IPS-20b (cell line): Measurements from ENCODE around the gene DDC.

Source experiments
- H3K27ac ChIP-seq: one replicate; pipeline ENCODE4 v1.5.1; 2013; ENCODE audit warnings: low read length
- H3K27me3 ChIP-seq: 2 replicates; pipeline ENCODE4 v1.6.1; 2013; ENCODE audit warnings: mild to moderate bottlenecking, low read length, inconsistent platforms; ENCODE audit not compliant: insufficient read depth
- H3K36me3 ChIP-seq: 2 replicates; pipeline ENCODE4 v1.6.1; 2013; ENCODE audit warnings: low read depth, mild to moderate bottlenecking, inconsistent platforms, low read length, moderate library complexity; ENCODE audit not compliant: insufficient read depth
- H3K4me1 ChIP-seq: 2 replicates; pipeline ENCODE4 v1.6.1; 2013; ENCODE audit warnings: mild to moderate bottlenecking, control low read depth, inconsistent platforms, low read length, moderate library complexity; ENCODE audit not compliant: insufficient read depth
- H3K4me3 ChIP-seq: 2 replicates; pipeline ENCODE4 v1.5.1; 2013; ENCODE audit warnings: mild to moderate bottlenecking, low read length, inconsistent platforms
- H3K9ac ChIP-seq: 2 replicates; pipeline ENCODE4 v1.6.1; 2013; ENCODE audit warnings: low read depth, mild to moderate bottlenecking, inconsistent platforms, low read length, moderate library complexity
- H3K9me3 ChIP-seq: 2 replicates; pipeline ENCODE4 v1.6.1; 2013; ENCODE audit warnings: mild to moderate bottlenecking, low read depth, low read length, inconsistent platforms; ENCODE audit not compliant: insufficient read depth

DDC gene

DNA sequence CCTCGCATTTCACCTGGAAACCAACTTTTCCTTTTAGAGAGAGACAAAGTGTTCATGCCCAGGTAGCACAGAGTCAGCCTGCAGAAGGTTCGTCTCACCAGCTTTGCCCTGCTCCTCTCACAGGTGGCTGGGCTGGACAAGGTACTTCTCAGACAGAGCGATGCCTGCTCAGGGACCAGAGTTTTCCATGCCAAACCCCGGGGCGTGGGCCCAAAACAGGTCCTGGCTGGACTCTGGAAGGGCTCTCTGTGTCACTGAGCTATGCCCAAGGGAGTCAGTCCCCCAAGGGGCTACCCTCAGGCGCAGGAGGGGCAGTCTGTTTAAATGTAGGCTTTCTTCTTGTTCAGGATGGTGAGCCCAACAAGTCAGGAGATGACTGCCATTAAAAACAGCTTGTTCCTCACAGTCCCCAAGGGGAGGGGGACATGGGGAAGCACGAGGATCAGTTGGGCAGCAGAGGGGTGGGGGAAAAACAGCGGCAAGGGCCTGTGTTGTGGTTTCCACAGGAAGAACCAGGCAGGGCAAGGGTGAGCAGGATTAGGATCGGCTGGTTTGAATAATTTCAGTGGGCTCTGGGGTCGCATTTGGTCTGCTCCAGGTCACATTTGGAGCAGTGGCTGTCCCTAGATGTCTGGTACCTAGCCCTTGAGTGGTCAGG, 59.5 kb downstream of the DDC start:
- H3K27me3 ChIP-seq, result no peaks in the 10 kb centered on the region
- no peaks in the 10 kb centered on the region for H3K9me3 ChIP-seq
- H3K4me1 ChIP-seq, result no peaks in the 10 kb centered on the region
- no peak overlapping the region for H3K9ac ChIP-seq
- no peak overlapping the region for H3K4me3 ChIP-seq
- H3K27ac ChIP-seq, result no peak overlapping the region
- H3K36me3 ChIP-seq, result no peaks in the 10 kb centered on the region

DNA sequence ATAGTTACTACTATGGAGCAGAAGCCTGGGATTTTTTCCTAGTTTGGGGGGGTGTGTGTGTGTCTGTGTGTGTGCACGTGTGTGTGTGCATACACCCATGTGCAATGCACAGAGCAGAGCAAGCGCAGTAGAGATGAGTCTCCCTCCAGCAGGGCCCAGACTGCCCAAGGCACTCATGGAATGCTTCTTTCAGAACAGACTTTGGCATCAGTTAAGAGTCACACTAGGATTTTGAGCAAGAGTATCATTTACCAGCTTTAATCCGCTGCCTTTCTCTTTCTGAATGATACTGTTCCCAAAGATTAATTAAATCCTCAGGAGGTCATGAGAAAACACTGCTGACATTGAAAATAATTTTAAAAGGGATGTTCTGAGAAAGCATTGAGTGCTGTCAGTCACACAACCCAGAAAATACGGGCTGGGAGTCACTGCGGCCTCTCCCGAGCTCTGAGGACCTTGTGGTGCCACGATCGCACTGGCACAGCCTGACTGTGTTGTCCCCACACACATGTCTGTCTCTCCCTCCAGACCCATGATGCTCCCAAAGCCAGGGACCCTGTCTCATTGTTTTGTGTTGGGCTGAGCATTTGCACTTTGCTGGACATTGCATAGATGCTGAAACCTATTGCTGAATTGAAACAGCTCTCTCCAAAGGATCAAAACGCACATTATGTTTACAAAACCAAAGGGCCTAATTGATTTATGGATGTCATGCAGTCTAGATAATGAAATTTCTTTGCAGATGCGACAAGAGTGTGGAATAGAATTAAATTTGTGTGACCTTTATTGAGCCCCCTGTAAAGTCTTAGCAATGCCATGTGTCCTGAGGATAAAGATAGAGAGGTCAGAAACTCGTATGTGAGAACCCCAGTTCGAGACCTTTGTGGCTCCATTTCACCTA, 60.3 kb downstream of the DDC start:
- Histone ChIP-seq H3K27ac (no peak overlapping the region), H3K4me3 (no peak overlapping the region), H3K4me1 (no peaks in the 10 kb centered on the region), H3K9me3 (no peaks in the 10 kb centered on the region), H3K36me3 (no peaks in the 10 kb centered on the region), H3K27me3 (no peaks in the 10 kb centered on the region), H3K9ac (no peak overlapping the region)

DNA sequence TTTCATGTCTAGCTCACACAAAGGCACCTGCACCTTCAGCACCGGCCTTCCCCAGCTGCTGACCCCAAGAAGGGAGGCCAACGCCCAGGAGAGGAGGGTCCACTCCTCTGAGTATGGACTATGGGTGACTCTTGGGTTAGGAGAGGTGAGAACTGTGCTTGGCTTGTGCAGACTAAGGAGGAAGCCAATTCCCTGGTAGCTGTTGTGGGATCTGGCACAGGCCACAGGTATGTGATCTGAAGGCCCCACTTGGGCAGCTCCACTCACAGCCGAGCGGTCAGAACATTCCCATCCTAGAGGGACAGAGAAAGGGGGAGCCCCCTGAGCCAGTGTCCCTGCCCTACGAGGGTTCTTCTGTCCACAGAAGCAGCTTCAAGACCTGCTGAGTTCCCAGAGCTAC, 62.3 kb downstream of the DDC start:
- no peak overlapping the region for H3K4me3 ChIP-seq
- H3K9me3 ChIP-seq, result no peaks in the 10 kb centered on the region
- H3K36me3 ChIP-seq, result no peaks in the 10 kb centered on the region
- H3K4me1 ChIP-seq, result no peaks in the 10 kb centered on the region
- no peak overlapping the region for H3K9ac ChIP-seq
- H3K27me3 ChIP-seq, result no peaks in the 10 kb centered on the region
- H3K27ac ChIP-seq, result no peak overlapping the region

DNA sequence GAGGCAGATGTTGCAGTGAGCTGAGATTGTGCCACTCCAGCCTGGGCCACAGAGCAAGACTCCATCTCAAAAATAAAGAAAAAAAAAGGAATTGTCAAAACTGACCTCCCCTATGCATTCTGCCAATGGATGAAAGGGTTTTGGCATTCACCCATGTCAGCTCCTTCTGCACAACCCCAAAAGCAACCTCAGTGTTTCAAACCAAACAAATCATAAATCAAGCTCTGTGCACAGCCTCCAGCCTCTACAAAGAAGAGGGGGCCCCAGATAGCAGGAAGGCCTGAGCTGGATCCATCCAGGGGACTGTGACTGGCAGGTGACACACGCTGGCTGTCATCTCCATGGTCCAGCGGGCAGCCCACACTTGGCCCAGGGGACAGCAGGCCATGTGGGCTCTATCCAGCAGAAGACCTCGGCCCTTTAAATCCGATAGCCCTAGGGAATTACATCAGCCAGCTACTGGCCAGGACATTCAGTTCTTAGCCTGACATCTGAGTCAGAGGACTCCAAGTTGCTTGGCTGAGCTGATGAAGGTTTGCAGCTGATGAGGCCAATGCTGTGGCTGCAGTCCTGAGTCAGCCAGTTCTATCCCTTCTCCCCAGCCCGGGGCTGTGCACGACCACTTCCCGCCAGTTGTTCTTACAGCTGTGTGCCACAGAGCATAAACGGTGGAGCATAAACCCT, 63.1 kb downstream of the DDC start:
- H3K36me3 ChIP-seq, result no peaks in the 10 kb centered on the region
- H3K4me1 ChIP-seq, result no peaks in the 10 kb centered on the region
- H3K27ac ChIP-seq, result no peak overlapping the region
- H3K4me3 ChIP-seq, result no peak overlapping the region
- no peak overlapping the region for H3K9ac ChIP-seq
- H3K27me3 ChIP-seq, result no peaks in the 10 kb centered on the region
- H3K9me3 ChIP-seq, result no peaks in the 10 kb centered on the region

DNA sequence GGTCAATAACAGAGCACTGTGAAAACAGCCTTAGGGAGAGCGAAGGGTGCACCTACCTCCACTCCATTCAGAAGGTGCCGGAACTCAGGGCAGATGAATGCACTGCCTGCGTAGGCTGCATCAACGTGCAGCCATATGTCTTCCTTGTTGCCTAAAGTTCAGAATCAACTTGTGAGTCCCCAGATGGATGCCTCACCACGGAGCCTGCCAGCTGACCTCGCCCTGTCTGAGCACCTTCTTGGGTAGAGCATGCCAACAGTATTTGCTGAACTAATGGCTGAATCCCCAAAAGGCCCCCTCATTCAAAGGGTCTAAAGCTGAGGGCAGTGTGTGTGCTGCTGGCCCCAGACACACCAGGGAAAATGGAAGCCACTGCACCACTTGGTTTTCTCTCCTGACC, 66.1 kb downstream of the DDC start:
- Histone ChIP-seq H3K36me3 (no peaks in the 10 kb centered on the region), H3K27me3 (no peaks in the 10 kb centered on the region), H3K9ac (no peak overlapping the region), H3K4me1 (no peaks in the 10 kb centered on the region), H3K4me3 (no peak overlapping the region), H3K27ac (no peak overlapping the region), H3K9me3 (no peaks in the 10 kb centered on the region)

DNA sequence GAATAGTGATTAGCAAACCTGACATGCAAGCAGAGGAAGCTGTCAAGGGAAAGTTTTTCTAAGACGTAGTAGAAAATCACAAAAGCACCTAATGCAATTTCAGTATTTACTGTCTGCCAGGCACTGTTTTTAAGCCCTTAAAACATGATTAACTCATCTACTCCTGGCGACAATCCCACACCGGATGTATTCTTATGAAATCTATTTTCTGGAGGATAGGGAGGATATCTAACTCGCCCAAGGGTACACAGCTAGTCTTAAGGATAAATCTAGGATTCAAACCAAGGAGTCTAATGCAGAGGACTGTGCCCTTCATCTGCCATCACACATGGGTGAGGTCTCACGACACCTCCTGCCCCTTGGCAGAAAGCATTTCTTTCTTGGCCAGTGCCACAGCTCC, 67.2 kb downstream of the DDC start:
- H3K4me3 ChIP-seq, result no peak overlapping the region
- H3K4me1 ChIP-seq, result no peaks in the 10 kb centered on the region
- no peaks in the 10 kb centered on the region for H3K9me3 ChIP-seq
- no peaks in the 10 kb centered on the region for H3K27me3 ChIP-seq
- H3K9ac ChIP-seq, result no peak overlapping the region
- H3K36me3 ChIP-seq, result no peaks in the 10 kb centered on the region
- no peak overlapping the region for H3K27ac ChIP-seq

DNA sequence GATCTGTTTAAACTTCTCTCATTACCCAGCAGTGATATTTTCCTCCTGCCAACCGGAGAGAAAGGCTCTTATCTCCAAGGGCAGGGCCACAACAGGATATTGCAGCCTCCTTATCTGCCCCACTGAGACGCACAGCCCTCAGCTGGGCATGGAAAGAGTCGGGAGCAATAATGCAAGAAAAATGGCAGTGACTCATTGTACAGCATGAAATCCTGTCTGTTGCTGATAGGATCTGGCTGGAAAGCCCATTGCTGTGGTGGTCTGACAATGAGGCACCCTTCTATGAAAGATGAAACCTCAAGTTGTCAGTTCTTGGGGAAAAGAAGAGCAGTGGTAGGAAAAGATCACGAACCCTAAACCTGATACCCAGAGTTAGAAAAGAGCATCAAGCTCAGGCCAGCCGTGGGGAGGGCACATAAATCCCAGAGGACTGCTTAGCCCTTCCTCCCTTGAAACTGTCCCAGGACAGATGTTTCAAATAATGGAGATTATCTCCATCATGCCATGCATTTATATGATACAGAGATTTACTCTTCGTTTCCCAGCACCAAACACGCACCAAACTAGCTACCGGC, 68.0 kb downstream of the DDC start:
- H3K4me3 ChIP-seq, result no peak overlapping the region
- no peaks in the 10 kb centered on the region for H3K9me3 ChIP-seq
- H3K27me3 ChIP-seq, result no peaks in the 10 kb centered on the region
- H3K36me3 ChIP-seq, result no peaks in the 10 kb centered on the region
- H3K4me1 ChIP-seq, result no peaks in the 10 kb centered on the region
- no peak overlapping the region for H3K9ac ChIP-seq
- no peak overlapping the region for H3K27ac ChIP-seq

DNA sequence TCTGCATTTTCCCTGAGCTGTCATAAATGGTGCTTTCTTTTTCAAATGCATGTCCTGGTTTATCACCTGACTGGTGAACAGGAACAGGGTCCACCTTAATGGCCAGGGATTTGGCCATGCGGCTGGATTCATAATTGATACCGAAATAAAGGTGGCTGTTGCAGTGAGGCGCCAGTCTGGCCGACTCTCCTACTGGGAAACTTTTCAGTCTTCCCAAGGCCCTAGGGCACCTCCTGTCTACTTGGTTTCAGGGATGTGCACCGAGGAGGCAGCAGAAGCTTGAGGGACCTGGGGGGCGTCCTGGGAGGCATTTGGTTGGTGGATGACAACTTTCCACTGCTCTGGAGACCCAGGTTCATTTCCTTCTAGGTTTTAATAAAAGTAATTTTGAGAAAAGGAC, 68.6 kb downstream of the DDC start:
- no peak overlapping the region for H3K27ac ChIP-seq

DNA sequence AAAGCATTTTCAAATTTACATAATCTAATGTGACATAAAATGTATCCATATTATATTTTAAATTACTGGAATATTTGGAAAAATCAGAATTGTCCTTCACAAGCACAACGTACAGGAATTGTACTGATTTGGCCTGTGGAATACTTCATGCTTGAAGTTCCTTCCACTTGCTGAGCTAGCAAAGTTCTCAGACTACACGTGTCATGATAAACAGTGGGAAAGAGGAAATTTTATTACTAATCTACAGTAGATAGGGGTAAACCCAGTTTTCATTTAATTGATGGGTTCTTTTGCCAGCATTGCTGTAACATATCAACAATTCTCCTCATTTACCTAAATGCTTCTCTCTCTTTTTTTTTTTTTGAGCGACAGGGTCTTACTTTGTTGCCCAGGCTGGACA, 69.5 kb downstream of the DDC start:
- Histone ChIP-seq H3K9me3 (no peaks in the 10 kb centered on the region; the same call in 1 of the 2 replicates), H3K9ac (no peak overlapping the region), H3K4me1 (no peaks in the 10 kb centered on the region), H3K36me3 (no peaks in the 10 kb centered on the region), H3K27ac (no peak overlapping the region), H3K27me3 (no peaks in the 10 kb centered on the region), H3K4me3 (no peak overlapping the region)

More for the DNA sequence above, 68.6 kb downstream of the DDC start:
- Histone ChIP-seq H3K4me3 (no peak overlapping the region), H3K27me3 (no peaks in the 10 kb centered on the region), H3K9me3 (no peaks in the 10 kb centered on the region), H3K4me1 (no peaks in the 10 kb centered on the region), H3K36me3 (no peaks in the 10 kb centered on the region), H3K9ac (no peak overlapping the region)

DNA sequence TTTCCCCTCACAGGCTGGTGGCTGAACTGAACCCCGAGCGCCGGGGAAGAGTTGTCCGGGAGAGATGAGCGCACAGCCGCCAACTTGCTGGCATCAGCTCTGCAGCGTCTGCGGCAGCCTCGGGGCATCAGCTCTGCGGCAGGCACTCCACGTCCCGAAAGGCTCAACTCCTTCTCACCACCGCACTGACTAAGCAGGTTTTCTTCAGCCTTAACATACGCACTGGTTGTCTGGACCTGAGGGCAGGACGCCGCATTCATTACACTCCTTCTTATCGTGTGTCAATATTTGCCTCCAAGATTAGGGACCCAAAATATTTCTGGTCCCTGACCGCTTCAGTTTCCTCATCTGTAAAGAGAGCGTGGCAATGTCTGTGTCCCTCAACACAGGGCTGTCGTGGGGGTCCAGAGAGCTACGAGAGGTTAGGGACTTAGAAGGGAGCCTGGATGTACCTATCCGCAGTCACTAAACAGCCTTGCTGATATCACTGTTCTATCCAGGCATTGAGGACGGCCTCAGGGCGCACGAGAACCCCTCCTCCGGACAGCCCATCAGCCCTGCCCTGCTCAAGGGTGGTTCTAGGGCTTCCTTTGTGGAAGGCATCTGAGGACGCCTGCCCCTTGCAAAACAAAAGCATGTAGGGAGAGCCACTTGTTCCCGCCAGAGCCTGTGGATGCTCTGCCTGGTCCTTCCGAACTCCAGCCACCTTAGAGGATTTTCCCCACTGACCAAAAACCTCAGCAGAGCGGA, 72.3 kb downstream of the DDC start:
- H3K4me1 ChIP-seq, result no peaks in the 10 kb centered on the region
- H3K4me3 ChIP-seq, result no peak overlapping the region
- H3K27ac ChIP-seq, result no peak overlapping the region
- H3K27me3 ChIP-seq, result no peaks in the 10 kb centered on the region
- peaks cover 18% of the 10 kb centered on the region for H3K9me3 ChIP-seq
- no peaks in the 10 kb centered on the region for H3K36me3 ChIP-seq
- H3K9ac ChIP-seq, result no peak overlapping the region

DNA sequence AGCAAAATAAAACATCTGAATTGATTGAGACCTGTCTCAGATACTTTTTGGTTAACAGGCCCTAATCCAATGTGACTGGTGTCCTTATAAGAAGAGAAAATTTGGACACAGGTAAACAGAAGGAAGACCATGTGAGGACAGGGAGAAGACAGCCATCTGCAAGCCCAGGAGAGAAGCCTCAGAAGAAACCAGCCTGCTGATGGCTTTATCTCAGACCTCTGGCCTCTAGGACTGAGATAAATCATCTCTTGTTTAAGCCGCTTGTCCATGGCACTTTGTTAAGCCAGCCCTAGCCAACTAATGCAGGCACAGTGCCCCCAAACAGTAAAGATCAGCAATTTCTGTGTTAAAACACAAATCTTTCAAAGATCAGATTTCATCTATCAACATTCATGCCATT, 73.3 kb downstream of the DDC start:
- Histone ChIP-seq H3K36me3 (no peaks in the 10 kb centered on the region), H3K9me3 (peaks cover 25% of the 10 kb centered on the region), H3K27ac (no peak overlapping the region), H3K27me3 (no peaks in the 10 kb centered on the region), H3K9ac (no peak overlapping the region), H3K4me1 (no peaks in the 10 kb centered on the region), H3K4me3 (no peak overlapping the region)
